Stimulated activated CD4-positive, alpha-beta T cell treated with anti-CD3 and anti-CD28 coated beads, Interleukin-15, amount 100 ng/mL, for 24 hours (primary cell): ENCODE measurements around the gene ZFHX3.
"Not testable (repeated sequence)": the region's sequence is repeated elsewhere in the genome, so short reads cannot be mapped to it uniquely, and the experiment has no call there.

ENCODE experiments used
- DNase-seq: peaks from one replicate; pipeline ENCODE4 v3.0.0-alpha.2; 2020

Gene ZFHX3

GRCh38 chr16:72995151-72995881 lies 52.6 kb downstream of the ZFHX3 start:
- DNase-seq = peak; percentile 20

DNA sequence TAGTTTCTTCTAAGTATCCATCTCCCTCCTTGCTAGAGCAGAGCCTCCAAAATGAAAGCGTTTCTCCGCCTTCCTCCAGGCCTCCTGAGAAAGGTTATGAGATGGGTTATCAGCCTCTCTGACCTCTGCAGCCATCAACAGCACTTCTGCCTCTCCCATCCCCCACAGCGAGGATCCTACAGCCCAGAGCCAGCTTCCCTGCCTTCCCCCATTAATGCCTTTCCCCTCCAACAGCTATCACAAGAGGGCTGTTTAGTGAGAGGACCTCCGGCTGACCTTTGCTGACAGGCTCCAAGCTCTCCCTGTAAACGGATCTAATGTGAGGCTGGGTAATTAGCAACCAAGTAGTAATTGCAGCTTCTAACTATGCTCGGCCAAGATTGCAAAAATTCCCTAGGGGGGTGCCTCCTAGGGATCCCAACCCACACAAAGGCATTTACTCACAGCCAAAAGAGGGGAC lies 55.8 kb downstream of the ZFHX3 start:
- no peak for DNase-seq

- DNase-seq = no peak
These were observed 56.3 kb downstream of the ZFHX3 start for GRCh38 chr16:72991644-72992043.

- DNase-seq = no peak
These were observed 56.7 kb downstream of the ZFHX3 start for GRCh38 chr16:72991211-72991610.

DNA sequence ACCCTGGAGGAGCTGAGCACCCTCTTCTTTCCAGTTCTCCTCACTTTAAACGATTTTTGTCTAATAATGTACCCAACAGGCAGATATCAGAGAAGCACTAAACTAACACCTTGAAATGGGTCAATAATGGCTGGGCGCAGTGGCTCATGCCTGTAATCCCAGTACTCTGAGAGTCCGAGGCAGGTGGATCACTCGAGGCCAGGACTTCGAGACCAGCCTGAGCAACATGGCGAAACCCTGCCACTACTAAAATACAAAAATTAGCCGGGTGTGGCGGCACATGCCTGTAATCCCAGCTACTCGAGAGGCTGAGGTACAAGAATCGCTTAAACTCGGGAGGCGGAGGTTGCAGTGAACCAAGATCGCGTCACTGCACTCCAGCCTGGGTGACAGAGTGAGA lies 57.4 kb downstream of the ZFHX3 start:
- DNase-seq = no peak

DNA sequence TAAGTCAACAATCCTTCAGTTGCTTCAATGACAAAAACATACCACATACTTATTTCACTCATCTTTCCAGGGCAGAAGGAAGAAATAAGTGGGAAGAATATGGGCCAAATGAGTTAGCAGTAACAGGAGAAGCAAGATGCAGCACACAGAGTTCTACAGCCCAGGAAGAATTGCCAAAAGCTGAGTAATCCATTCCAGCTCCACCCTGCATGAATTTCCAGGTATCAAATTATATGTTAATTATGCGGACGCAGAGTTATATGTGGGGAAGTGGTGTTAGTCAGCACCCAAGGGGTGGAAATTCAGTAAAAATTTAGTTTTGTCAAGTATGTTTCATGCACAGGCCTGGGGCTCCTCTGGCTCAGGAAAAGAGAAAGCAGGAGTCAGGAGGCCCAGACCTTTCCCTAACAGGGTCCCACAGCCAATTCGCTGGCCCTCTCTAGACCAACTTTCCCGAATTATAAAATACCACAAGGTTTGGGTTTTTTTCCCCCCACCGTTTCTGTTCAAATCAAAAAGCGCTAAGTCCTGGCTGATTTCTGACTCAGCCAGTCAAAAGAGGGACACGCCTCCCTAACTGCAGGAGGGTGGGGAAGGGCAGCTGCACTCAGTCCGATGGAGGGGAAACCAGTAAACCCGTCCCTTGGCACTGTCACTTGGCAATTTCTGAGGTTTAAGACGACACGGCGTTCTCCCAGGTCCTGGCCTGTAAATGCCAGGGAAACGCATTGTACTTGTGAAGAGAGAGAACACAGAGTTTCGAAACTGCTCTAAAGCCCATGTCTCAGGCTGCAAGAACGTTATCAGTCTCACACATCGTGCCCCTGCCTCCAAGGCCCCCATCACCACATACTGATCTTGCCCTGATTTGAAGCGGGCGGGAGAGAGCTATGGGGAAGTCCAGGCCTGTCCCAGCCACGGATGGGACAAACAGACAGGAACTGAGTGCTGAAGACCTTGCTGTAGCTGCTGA lies 58.1 kb downstream of the ZFHX3 start:
- DNase-seq = no peak

DNA sequence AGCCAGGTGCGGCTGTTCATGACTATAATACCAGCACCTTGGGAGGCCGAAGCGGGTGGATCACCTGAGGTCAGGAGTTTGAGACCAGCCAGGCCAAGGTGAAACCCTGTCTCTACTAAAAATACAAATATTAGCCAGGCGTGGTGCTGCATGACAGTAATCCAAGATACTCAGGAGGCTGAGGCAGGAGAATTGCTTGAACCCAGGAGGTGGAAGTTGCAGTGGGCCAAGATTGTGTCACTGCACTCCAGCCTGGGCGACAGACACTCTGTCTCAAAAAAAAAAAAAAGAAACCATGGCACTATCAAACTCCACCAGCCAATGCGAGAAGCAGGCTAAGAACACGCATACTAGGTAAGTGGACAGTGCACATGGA lies 58.7 kb downstream of the ZFHX3 start:
- DNase-seq = not testable (repeated sequence)

DNA sequence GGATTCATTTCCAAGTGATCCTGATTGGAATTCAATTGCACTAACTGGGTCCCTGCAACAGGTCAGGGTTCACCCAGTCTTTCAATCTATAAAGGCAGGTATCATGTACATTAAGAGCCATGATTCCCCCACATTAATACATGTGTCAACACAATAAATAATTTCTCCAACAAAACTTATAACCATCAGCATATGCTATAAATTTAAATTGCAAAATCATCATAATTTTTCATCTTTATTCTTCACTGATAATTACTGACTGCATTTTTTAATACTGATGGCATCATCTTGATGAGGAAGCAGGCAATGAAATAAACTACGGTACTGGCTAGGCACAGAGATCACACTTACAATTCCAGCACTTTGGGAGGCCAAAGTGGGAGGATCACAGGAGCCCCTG lies 59.4 kb downstream of the ZFHX3 start:
- DNase-seq = no peak

DNA sequence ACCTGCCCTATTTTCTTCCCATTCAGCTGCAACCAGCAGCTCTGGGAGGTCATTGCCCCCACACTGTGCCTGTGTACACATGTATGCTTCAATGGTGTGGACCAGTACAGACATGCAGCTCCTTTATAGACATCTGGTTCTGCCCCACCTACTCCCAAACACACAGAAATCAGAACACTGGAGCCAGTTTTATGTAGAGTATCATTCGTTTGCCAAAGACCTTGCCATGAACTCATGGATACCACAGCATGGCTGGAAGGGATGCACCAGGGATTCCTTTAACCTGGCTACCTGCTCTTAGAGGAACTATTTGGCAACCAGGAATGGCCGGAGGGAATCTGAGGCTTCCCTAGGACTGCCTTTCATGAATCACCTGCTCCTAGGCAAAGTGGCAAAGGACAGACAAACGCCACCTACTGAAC lies 60.4 kb downstream of the ZFHX3 start:
- no peak for DNase-seq

DNA sequence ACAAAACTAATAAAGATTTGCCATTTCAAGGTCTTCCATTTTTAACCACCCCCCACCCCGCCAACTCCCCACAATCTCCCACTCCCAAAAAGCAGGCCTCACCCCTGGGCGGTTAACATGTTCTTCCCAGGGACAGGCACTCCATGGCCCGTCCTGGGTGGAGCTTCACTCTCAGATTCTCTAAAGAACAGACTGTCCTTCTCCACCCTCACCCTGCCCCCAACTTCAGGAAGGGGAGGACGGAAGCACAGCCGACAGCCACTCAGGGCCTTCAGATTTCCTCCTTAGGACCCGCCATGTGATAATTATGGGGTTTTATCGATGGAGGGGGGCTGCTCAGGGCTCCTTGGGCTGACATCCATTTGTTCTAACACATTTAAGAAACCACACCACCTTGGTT lies 61.9 kb downstream of the ZFHX3 start:
- no peak for DNase-seq

GRCh38 chr16:72985148-72985941 lies 62.6 kb downstream of the ZFHX3 start:
- DNase-seq = no peak

GRCh38 chr16:72983728-72984350 lies 64.1 kb downstream of the ZFHX3 start:
- DNase-seq = no peak

- no peak for DNase-seq
These were observed 64.7 kb downstream of the ZFHX3 start for GRCh38 chr16:72983241-72983640.

GRCh38 chr16:72979974-72980373 lies 68.0 kb downstream of the ZFHX3 start:
- no peak for DNase-seq

DNA sequence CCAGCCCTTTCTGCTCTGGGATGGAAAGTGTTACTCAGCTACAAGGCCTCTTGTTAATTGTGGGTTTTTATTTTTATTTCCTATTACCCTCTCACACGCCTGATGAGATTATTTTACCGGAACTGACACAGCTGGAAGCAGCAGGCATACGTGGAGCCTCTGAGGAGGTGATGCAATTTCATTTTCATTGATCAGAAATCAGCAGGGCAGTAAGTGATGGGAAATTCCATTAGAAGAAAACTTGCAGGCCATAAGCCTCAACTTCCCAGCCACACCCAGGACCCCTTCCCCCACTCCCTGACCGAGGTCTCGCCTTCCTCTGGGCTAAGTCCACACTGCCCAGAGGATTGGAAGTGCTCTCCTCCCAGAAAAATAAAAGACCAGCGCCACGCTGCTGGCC lies 69.7 kb downstream of the ZFHX3 start:
- no peak for DNase-seq

DNA sequence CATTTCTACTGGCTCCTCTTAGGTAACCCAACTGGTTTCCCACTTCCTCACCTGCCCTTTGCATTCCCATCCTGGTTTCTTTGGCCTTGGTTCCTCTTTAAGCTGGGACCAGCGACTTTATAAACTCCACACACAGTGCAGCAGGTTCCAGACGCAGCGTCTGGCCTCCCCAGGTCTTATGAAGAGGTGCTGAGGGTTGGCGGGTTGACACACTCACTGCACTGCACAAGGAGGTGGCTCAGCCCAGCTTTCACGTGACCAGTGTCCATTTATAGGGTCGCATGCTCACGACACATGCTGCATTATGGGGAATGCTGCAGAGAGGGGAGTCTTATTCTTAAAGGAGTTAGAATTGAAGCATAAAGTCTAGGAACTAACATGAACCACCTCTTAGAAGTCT lies 70.8 kb downstream of the ZFHX3 start:
- DNase-seq = no peak

DNA sequence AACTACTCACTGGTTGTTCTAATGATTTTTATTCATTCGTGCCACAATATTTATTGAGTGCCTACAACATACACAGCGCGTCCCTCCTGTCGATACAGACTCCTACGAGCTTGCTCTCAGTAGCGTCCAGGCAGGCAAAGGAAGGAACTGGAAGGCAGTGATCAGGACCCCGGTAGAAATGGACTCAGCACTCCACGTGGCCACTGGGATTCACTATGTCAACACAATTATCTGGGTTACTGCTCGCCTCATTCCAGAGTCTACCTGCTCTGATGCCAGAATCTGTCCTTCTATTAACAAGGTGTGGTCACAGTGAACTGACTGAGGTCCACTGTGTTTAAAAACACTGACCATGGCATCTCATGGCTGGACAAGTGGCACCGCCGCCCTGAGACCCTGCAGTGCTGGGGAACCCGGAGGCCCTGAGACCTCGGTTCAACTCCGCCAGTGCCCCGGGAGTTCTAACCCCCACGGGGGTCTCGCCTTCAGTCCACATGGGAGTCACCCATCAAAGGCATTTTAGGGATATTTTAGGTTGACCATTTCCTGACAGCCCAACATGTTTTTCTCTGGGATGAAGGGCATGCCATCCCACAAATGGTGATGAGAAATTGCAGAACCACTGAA lies 71.4 kb downstream of the ZFHX3 start:
- DNase-seq = no peak

DNA sequence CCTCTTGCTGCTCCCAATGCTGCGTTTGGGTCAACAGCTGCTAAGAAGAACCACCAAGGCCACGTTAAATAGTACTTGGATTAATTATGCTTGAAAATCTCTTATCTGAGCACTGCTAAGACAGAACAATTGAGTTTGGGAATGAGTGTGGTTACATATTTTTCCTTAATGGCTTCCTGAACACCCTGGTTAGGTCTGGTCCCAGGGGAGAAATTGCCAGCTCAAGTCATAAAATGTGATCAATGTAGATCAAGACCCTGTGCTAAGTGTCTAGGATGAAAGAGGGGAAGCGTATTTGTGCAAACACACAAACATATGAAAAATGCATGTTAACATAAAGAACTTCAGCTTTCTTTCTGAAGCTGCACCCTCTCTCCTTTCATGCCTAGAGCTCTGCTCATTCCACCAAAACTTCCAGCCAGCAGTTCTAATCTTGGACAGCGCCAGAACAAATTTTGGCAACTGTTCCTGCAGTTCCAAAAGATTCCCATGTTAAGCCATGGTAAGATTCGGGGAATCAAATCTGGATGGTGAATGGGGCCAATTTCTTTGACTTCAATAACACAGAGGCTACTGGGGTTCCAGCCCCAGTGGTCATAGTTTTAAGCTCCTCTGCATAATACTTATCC lies 72.0 kb downstream of the ZFHX3 start:
- DNase-seq = no peak

DNA sequence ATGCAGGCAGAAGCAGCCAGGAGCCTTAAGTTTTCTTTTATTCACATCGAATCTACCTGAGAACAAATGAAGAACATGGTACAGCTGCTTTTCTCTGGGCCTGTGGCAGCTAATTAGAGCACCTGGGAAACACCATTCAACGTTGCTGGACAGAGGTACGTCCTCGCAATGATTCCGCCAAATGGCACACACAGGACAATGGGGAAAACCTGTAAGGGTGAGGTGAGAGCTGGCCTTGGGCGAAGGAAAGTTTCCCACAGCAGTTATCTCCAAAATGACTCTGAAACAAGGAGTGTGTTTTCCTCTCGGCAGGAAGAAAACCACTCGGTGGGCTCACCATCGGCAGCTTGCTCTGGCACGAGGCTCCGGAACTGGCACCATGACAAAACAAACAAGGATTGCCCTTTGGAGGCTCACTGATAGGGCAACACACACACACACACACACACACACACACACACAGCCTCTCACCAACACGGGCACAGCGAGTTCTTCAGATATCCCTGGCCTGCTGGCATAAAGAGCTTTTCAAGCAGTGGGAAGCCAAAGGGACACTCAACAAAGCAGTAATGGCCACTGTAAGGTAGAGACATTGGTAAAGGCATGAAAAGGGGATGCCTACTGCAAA lies 73.7 kb downstream of the ZFHX3 start:
- no peak for DNase-seq

DNA sequence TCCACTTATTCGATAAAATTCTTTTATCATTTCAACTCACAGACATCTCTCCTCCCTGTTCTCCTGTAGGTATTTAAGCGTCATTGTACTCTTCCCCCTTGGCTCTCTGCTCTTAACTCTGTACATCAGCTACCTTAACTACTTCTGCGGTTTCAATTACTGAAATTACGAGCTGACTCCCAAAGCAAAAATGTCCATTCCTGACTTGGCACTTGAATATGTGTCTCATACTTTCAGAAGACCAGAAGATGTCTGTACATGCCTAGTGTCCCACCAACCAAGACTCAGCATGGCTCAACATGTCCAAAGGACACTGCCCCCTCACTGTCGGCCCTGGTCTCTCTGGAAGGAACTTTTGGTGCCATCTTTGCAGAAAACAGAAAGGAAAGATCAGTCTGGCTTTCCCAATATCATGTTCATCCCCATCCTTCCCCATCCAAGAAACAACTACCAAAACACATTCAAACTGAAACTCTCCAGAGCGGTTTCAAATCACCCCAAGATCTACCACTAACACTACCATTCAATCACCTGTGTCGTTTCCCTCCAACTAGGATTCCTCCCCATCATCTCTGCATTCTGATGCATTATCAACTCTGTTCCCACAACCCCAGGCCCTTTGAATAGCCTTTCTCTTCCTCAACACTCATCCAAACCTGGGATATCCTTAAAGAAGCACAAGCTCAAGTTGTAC lies 74.9 kb downstream of the ZFHX3 start:
- no peak for DNase-seq

DNA sequence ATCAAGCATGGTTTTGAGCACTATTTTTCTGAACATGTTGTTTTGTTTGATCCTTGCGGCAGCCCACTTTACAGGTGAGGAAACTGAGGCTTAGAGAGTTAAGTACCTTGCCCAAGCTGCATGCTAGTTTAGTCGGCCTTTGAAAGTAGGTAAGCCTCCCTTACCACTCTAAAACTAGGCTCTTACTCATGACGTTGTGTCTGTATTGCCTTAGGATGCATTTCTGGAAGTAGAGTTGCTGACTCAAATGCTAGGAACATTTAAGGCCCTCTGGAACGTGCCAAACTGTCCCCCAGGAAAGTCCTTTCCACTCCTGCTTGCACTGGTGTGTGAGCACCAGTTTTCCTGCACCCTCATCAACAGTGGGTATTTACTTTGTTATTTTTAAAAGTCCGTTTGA lies 76.6 kb downstream of the ZFHX3 start:
- no peak for DNase-seq
